CD4-positive, alpha-beta T cell treated with Interleukin-15 for 1 hour (primary cell): ENCODE results near the gene C15orf40.

ENCODE experiments used
- DNase-seq: peaks from one replicate; pipeline ENCODE4 v3.0.0-alpha.2; 2020

C15orf40 gene

GRCh38 chr15:82992436-82992998 lies 18.9 kb downstream of the C15orf40 start:
- DNase-seq = no peak

DNA sequence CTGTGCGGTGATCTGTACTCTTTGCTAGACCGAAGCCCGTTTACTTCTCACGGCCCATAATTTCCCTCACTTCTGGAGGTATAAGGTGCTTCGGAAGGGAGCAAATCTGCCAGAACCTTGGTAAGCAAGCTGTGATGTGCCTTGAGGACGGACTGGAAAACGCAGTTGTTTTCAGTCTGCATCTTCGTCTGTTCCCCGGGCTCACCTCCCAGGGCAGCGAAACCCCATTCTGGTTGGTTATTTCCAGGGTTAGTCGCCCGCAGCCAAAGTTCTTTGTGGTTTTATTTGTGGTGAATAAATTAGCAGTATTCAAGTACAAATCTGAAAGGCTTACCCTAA lies 25.0 kb downstream of the C15orf40 start:
- peak; percentile 17 for DNase-seq

DNA sequence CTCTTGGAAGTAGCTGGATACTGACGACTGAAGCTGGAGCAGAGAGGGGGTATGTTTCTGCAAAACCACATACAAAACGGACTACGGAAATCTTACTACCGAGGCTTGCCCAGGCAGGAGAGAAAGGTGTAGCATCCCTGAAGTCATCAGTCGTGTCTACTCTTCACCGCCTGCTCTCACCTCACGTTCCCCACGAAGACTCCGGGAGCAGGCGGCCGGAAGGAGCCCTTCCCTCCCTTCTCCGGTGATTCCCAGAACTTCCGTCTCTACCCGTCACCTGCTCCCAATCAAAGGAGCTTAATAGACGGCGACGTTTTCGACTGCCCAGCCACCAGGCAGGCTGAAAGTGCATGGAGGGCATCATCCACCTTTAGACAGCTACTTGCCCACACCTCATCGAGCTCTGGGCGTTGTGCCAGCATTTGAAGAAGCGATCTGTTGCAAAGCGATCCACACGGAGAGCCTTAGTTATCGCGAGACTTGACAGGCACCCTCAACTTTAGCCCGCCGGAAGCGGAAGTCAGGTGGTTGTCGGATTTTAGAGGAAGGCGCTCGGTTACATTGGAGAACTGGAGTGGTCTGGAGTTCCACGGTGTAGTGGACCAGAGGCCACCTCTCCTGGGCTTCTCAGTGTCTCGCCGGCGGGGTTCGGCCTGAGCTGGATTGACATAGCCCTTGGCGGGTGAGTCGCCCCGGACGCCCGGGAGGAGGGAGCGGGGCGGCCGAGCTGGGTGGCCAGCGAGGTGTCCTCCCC lies 25.6 kb downstream of the C15orf40 start, which contains the start of gene RAMAC:
TSS of gene RAMAC (plus strand) at position 523 of the 754 bp plus-strand sequence. CDS start 2,809 bp downstream, outside the sequence.
- DNase-seq = peak; percentile 95

- no peak for DNase-seq
These were observed 30.5 kb downstream of the C15orf40 start for GRCh38 chr15:82980981-82981380.

DNA sequence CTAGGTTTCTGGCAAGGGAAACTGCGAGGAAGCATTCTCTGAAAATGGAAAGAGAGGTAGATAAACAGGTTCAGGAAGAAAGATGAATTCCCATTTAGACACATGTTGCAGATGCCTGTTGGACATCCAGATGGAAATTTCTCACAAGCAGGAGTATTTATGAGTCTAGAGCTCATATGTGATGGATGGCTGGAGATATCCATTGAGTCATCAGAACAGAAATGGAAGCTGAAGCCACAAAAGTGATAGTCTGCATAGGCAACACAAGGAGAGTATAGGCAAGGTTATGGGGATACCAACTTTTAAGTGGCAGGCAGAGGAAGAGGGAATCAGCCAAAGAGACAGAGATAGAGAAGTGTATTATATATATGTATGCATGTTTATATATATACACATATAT lies 31.7 kb downstream of the C15orf40 start:
- no peak for DNase-seq

GRCh38 chr15:82978438-82978837 lies 33.0 kb downstream of the C15orf40 start:
- no peak for DNase-seq

- DNase-seq = no peak
These were observed 34.4 kb downstream of the C15orf40 start for GRCh38 chr15:82977076-82977475.

DNA sequence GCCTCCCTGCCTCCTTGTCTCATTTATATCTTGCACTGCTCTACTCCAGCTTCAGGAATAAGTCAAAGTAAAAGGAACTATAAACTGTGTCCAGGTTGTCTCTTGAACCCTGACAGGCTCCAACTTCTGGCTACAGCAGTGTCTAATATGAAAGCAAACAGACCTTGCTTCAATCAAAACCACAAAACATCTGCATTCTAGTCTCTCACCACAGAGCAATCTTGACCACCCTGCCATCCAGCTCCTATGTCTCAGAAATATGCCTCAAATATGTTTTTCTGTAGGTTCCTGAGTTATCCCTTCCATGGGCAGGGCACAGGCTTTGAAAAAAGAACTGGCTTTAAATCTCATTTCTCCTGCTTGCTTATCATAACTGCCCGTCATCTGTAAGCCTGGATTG lies 38.4 kb downstream of the C15orf40 start:
- DNase-seq = no peak

DNA sequence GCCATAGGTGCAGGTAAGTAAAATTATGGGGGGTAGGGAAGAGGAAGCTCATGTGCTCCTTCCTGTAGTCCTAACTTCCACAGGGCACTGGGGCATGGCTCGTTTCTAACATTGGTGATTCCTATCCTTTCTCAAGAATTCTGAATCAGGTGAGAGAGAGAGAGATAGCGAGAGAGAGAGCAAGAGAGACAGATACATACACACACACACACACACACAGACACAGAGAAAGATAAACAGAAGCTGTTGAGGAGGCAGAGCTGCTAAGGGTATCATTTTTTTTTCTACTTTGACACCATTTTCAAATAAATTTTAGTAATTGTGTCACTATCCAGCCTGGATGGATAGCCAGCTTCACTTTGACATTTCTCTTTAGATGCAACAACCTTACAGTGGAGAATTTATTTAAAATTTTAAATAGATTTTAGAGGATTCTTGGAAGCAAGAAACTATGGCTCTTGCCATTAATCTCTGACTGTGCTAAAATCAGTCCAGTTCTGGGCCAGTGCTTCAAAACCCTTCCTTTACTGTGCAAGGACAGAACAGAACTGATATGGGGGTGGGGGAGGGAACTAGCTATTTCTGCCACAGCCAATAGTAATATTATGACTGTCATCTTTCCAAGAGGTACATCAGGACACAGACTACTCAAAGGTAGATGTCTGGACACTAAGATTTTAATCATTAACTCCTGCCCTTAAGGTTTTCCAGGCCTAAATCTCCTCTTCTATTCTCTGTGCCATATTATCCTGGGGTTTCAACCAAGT lies 40.0 kb downstream of the C15orf40 start:
- no peak for DNase-seq

DNA sequence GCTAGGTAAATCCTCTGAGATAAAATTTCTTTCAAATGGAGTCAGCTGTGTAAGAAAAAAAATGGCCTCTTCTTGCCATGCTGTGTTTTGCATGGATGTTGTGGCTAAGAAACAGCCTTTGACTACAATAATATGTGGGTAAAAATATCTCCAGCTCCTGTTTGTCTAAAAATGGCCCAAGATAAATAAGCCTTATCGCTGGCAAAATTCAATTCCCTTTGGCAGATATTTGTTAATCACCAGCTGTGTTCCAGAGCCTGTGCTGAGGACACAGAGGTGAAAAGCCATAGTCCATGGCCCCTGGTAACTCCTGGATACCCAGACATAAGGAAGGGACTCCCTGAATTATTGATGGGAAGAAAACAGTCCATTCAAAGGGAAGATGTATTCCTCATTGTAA lies 40.7 kb downstream of the C15orf40 start:
- no peak for DNase-seq

DNA sequence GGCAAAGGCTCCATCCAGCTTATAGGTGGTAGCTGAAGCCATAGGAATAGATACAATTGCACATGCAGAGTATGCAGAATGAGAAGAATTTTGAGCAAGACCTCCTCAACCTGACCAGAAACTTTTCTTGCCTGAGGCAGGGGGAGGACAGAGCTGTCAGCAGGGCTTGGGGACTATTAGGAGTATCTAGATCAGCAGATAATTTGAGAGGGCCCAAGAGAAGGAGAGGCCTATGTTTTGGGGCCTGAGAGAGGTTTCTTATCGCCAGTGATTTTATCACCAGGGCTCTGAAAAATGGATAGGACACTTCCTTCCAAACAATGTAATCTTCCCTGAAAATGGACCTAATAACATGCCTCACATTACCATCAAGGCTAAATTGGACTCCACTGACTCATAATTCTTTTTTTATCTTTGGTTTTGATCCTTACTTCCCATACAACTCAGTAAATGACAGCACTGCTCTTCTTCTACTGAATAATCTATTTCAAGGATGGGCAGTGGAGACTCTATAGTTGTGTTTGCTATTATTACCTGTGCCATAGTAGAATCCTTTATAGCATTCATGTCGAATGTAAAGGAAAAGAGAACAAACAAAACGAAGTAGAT lies 41.3 kb downstream of the C15orf40 start:
- DNase-seq = no peak

DNA sequence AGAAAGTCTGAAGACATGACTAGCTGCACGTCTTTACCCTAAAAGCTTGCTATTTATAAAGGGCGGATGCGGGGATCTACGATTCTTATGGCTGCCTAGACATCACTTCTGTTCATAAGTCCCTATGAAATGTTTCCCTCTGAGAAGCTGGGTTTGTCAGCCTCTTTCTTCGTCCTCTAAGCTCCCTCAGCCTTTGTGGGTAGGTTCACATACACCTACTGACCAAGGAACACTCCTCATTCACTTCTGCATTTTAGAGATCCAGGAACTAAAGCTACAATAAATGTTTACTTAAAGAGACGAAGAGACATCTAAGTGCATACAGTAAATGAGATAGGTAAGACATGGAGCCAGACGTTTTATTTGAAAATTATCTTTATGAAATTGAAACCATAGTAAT lies 42.1 kb downstream of the C15orf40 start:
- DNase-seq = no peak

- DNase-seq = no peak
These were observed 43.4 kb downstream of the C15orf40 start for GRCh38 chr15:82968066-82968465.

DNA sequence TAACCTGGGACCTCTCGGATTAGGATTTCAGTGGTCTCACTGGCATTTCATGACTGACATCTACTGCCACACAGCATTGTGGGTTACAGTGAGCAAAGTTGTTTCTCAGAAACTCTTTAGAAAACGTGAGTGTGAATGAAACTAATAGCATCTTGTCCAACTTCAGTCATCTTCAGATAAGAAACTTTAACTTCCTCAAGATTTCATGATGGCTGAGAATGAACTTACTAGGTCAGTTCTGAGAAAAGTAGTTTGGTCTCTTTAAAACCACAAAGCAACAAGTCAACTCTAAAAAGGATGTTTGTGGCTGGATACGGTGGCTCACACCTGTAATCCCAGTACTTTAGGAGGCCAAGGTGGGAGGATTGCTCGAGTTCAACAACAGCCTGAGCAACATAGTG lies 44.8 kb downstream of the C15orf40 start:
- DNase-seq = no peak

- no peak for DNase-seq
These were observed 46.5 kb downstream of the C15orf40 start for GRCh38 chr15:82964890-82965289.

GRCh38 chr15:82963471-82964341 lies 47.7 kb downstream of the C15orf40 start:
- DNase-seq = no peak

DNA sequence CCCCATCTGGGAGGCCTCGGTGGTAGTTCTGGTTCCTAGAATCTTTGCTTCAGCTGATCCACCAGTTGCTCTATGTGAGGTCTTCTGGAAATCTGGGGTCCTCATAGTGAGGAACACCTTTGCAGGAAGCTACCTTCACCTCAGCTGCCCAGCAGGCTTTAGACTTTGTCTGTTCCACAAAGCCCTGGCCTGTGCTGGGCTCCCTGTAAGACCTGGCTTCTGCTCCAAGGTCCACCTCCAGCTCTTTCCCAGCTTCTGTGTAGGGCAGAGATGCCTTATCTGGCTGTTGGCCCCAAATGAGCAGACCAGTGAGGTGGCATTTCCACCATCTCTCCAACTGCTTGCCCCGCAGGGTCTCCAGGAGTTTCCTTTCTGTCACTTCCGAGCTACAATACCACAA lies 50.7 kb downstream of the C15orf40 start:
- no peak for DNase-seq

- no peak for DNase-seq
These were observed 52.0 kb downstream of the C15orf40 start for GRCh38 chr15:82959423-82959822.

DNA sequence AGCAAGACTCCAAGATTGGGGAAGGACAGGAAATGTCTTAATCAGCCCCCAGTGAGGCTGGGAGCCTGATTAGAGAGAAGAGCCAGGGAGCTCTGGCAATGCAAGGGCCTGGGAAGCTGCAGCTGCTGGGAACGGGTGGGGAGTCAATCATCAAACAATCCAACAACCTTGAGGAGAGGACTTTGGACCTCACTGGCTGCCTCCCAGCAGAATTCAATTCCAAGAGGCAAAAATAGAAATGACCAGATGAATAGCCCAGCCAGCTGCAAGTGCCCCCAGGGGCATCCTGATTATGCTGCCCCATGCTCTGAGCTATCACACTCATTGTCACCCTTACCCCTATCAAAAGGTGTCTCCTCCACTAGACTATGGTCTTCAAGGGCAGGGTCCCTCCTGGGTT lies 52.8 kb downstream of the C15orf40 start:
- no peak for DNase-seq

DNA sequence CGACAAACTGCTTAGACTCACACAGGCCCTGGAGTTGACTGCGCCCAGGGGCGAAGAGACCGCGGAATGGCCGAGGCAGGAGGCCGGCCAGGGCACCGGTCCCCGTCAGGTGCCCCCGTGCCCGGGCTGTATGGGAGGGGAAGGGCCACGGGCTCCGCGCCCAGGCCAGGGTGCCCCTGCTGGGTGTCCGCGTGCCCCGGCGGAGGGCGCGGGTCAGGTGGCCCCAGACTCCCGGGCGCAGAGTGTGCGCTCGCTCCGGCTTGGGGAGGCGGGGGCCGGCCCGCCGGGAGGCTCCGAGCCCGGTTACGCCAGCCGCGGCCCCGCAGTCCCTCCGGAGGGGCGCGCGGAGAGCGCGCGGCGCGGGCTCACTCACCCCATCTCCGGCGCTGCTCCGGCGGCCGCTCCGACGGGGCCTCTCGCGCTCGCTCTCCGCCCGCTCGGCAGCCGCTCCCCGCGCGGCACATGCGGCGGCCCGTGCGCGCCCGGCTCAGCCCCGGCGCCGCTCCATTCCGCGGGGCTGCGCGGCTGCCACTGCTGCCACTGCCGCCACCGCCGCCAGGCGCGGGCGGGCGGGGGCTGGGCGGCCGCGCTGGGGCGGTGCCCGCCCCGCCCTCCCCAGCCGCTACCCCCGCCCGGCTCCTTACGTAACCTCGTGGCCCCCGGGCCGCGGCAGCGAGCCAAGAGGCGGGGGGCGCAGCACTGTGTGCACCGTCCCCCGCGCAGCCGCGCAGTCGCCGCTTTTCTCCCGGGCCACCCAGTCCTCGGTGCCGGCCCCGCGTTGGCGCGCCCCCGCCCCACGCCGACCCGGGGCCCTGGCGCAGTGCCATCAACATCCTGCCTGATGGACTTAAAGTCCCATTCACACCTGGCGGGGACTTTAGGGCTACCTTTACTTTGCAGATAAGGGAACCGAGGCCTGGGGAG lies 59.0 kb downstream of the C15orf40 start, which contains the start of gene HOMER2:
TSS of gene HOMER2 (minus strand) at position 563 of the 924 bp plus-strand sequence. CDS start at position 378, 185 bp downstream.
- no peak for DNase-seq

DNA sequence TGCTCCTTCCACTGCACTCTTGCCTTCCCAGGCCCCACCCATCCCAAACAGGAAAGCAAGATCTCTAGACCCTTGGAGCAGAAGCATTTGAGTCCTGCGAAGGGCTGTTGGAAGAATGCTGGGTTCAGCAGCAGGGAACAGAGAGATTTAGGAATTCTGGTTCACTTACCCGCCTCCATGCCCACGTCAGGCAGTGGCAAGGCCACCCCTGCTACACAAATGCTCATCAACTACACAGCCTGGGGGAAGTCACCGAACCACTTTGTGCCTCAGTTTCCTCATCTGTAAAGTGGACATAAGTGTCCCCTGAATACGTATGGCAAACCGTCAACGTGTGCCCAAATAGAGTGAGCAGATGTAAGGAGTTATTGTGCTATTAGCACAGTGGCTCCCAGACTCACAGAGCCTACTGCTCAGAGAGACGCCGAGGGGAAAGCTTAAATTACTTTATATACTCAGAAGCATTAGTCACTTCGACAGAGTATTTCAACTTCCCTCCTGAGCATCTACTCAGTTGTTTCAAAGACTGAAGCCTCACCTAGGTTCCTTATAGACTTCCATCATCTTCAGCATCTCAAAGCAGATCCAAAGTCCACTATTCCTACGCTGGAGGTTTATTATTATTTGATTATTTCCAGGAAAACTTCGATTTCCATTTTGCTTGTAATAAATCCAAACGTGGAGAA lies 59.8 kb downstream of the C15orf40 start:
- no peak for DNase-seq
